GM18508 (cell line): Measurements from ENCODE around the gene KIAA2012.

ENCODE experiments used
- ATAC-seq: cut with Tn5 transposase; IDR thresholded peaks from one replicate; pipeline ENCODE4 v1.9.1; 2021; ENCODE audit warnings: moderate number of reproducible peaks; ENCODE audit not compliant: insufficient read depth, unreplicated experiment

KIAA2012 gene

GRCh38 chr2:202251494-202251893 is 178.4 kb downstream of the KIAA2012 start:
- no peak for ATAC-seq
